Astrocyte (in vitro differentiated cells and primary cell): ENCODE measurements around the gene EOGT.

Source experiments
- CTCF ChIP-seq: IDR thresholded peaks from 2 replicates; pipeline ENCODE4 v1.5.1; 2011; ENCODE audit warnings: low read depth, mild to moderate bottlenecking, inconsistent platforms, low read length, moderate library complexity; ENCODE audit not compliant: insufficient read depth
- EZH2 ChIP-seq: IDR thresholded peaks from 2 replicates; pipeline ENCODE4 v1.6.1; 2012; ENCODE audit warnings: mild to moderate bottlenecking, low read length, inconsistent platforms; ENCODE audit not compliant: insufficient read depth

GRCh38 chr3:68935778-68936177, 77.7 kb downstream of the EOGT start:
- TF ChIP-seq CTCF: no peak
- TF ChIP-seq EZH2: no peak
